ENCODE measurements around the gene MED12. TPM values are rescaled to one million over a fixed set of nuclear protein-coding genes. Genes with fewer than 3 reads are reported as not detected.

MED12 gene
- total RNA-seq, 1 donor from 2014 or later = 76.3 TPM

GRCh38 chrX:71143508-71143907 is 25.1 kb downstream of the MED12 start:
- TF ChIP-seq, protein P1, sequence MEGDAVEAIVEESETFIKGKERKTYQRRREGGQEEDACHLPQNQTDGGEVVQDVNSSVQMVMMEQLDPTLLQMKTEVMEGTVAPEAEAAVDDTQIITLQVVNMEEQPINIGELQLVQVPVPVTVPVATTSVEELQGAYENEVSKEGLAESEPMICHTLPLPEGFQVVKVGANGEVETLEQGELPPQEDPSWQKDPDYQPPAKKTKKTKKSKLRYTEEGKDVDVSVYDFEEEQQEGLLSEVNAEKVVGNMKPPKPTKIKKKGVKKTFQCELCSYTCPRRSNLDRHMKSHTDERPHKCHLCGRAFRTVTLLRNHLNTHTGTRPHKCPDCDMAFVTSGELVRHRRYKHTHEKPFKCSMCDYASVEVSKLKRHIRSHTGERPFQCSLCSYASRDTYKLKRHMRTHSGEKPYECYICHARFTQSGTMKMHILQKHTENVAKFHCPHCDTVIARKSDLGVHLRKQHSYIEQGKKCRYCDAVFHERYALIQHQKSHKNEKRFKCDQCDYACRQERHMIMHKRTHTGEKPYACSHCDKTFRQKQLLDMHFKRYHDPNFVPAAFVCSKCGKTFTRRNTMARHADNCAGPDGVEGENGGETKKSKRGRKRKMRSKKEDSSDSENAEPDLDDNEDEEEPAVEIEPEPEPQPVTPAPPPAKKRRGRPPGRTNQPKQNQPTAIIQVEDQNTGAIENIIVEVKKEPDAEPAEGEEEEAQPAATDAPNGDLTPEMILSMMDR (conservative IDR thresholded peaks at IDR 0.05) = no peak
- peaks cover 6% of the 10 kb centered on the region for H3K36me3 Mint-ChIP-seq (ENCODE audit: low read depth)
- no peak for DNase-seq (ENCODE audit: low read depth, low spot score)
- H3K4me1 Mint-ChIP-seq = peaks cover 24% of the 10 kb centered on the region
- H3K9me3 Mint-ChIP-seq = no peaks in the 10 kb centered on the region
- H3K27ac Mint-ChIP-seq (ENCODE audit: unreplicated experiment) = no peak overlapping the region
- peak overlapping the region; percentile 93 for H3K4me3 Mint-ChIP-seq
- H3K27me3 Mint-ChIP-seq (ENCODE audit: low read depth) = peaks cover 8% of the 10 kb centered on the region

GRCh38 chrX:71144651-71145050 is 26.3 kb downstream of the MED12 start, which contains the start of gene NLGN3:
Gene NLGN3, plus strand, starts transcription at chrX:71144841. Its CDS starts 2,909 bp downstream, at chrX:71147750.
- peaks cover 24% of the 10 kb centered on the region for H3K4me1 Mint-ChIP-seq
- no peaks in the 10 kb centered on the region for H3K9me3 Mint-ChIP-seq
- peak within 1 kb of the TSS; percentile 59 for H3K27ac Mint-ChIP-seq (ENCODE audit: unreplicated experiment)
- TF ChIP-seq, protein P1 (conservative IDR thresholded peaks at IDR 0.05) = no peak
- H3K4me3 Mint-ChIP-seq = peak within 1 kb of the TSS; percentile 93
- DNase-seq (ENCODE audit: low read depth, low spot score) = peak; percentile 25
- peaks cover 8% of the 10 kb centered on the region for H3K27me3 Mint-ChIP-seq (ENCODE audit: low read depth)
- H3K36me3 Mint-ChIP-seq (ENCODE audit: low read depth) = no peaks in the 10 kb centered on the region

GRCh38 chrX:71147496-71148277 is 29.3 kb downstream of the MED12 start:
- peaks cover 8% of the 10 kb centered on the region for H3K27me3 Mint-ChIP-seq (ENCODE audit: low read depth)
- no peak for DNase-seq (ENCODE audit: low read depth, low spot score)
- H3K9me3 Mint-ChIP-seq = no peaks in the 10 kb centered on the region
- peaks cover 24% of the 10 kb centered on the region for H3K4me1 Mint-ChIP-seq
- peak overlapping the region; percentile 93 for H3K4me3 Mint-ChIP-seq
- TF ChIP-seq, protein P1 (conservative IDR thresholded peaks at IDR 0.05) = no peak
- no peaks in the 10 kb centered on the region for H3K36me3 Mint-ChIP-seq (ENCODE audit: low read depth)
- peak overlapping the region; percentile 57 for H3K27ac Mint-ChIP-seq (ENCODE audit: unreplicated experiment)

DNA sequence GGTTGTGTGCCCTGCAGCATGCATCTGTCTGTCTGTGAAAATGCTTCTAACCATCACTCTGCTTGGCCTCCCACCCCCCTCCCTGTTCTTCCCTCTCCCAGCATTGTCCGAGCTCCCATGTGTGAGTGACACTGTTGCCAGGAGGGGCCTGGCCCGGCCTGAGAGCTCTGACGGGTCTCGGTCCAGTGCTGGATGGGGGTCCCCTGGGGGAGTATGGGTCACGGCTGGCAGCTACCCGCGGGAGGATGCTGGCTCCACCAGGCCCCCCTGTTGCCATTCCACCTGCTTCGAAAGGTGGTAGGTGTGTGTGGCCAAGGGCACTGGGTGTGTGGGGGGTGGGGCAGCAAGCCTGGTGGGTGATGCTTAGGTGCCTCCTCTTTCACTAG is 29.9 kb downstream of the MED12 start:
- Mint-ChIP-seq H3K36me3 (ENCODE audit: low read depth) (no peaks in the 10 kb centered on the region), H3K27me3 (ENCODE audit: low read depth) (peaks cover 8% of the 10 kb centered on the region), H3K4me3 (peak overlapping the region; percentile 54), H3K9me3 (no peaks in the 10 kb centered on the region), H3K27ac (ENCODE audit: unreplicated experiment) (peak overlapping the region; percentile 57), H3K4me1 (peaks cover 24% of the 10 kb centered on the region)
- DNase-seq (ENCODE audit: low read depth, low spot score) = no peak
- TF ChIP-seq, protein P1 (conservative IDR thresholded peaks at IDR 0.05) = no peak

DNA sequence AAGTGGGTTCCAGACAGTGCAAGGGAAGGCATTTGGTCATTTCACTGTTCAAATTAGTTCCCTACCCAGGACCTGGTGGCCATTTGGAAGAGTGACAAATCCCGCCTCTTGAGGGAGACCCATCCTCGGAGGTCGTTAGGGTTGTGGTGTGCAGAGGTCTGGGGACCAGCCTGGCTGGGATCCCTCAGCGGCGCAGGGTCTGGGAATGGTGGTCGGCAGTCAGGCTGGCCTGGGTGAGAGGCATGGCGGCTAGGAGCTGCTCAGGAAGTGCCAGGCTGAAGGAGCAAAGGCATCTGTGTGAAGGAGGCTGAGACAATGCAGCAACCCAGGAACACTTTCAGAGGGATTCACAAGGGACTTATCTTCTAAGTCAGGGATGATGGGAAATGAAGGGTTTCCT is 33.0 kb downstream of the MED12 start:
- H3K4me3 Mint-ChIP-seq = no peak overlapping the region
- no peak overlapping the region for H3K27ac Mint-ChIP-seq (ENCODE audit: unreplicated experiment)
- peaks cover 1% of the 10 kb centered on the region for H3K27me3 Mint-ChIP-seq (ENCODE audit: low read depth)
- TF ChIP-seq, protein P1 (conservative IDR thresholded peaks at IDR 0.05) = no peak
- no peaks in the 10 kb centered on the region for H3K9me3 Mint-ChIP-seq
- no peak for DNase-seq (ENCODE audit: low read depth, low spot score)
- H3K4me1 Mint-ChIP-seq = peaks cover 12% of the 10 kb centered on the region
- peaks cover 9% of the 10 kb centered on the region for H3K36me3 Mint-ChIP-seq (ENCODE audit: low read depth)
